NCI-H2171 (cell line): ENCODE data around the gene MUC5AC.
"Not testable (repeated sequence)": the region's sequence is repeated elsewhere in the genome, so short reads cannot be mapped to it uniquely, and the experiment has no call there.

Experiments
- DNase-seq: peaks from one replicate; lab custom pipeline; 2025; lab: John Stamatoyannopoulos, UW

Gene MUC5AC

DNA sequence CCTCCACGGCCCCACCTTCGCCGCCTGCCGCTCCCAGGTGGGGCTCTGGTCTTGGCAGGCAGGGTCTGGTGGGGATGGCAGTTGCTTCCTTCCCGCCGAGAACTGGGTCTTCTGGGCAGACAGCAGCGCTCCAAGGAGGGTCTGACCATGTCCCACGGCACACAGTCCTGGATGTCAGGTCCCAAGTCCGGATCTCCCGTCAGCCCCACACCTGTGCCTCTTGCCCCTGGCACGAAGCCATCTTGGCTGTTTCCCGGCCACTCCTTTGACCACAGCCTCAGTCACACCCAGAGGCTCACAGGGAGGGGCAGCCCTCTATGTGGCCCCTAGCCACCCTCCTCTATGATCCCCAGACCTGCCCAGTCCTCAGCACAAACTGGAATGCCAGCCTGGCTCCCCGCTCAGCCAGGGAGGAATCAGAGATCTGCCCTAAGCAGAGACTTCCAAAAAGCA is 79.4 kb downstream of the MUC5AC start:
- no peak for DNase-seq

DNA sequence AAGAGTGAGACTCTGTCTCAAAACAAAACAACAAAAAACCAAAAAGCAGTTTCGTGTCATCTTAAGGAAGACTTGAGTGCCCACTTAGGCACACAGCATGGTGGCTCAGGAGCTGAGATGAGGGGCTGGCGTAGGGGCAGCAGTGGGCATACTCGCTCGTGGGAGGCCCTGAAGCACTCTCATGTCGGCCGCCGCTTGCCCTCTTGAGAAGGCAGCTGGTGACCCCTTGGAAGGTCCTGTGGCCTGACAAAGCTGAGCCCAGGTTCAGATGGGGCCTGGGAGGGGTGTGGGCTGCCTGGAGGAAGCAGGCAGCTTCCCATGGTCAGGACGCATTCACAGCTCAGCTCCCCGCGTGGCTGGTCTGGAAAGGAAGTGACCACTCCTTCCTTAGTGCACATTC is 80.1 kb downstream of the MUC5AC start:
- DNase-seq: no peak

DNA sequence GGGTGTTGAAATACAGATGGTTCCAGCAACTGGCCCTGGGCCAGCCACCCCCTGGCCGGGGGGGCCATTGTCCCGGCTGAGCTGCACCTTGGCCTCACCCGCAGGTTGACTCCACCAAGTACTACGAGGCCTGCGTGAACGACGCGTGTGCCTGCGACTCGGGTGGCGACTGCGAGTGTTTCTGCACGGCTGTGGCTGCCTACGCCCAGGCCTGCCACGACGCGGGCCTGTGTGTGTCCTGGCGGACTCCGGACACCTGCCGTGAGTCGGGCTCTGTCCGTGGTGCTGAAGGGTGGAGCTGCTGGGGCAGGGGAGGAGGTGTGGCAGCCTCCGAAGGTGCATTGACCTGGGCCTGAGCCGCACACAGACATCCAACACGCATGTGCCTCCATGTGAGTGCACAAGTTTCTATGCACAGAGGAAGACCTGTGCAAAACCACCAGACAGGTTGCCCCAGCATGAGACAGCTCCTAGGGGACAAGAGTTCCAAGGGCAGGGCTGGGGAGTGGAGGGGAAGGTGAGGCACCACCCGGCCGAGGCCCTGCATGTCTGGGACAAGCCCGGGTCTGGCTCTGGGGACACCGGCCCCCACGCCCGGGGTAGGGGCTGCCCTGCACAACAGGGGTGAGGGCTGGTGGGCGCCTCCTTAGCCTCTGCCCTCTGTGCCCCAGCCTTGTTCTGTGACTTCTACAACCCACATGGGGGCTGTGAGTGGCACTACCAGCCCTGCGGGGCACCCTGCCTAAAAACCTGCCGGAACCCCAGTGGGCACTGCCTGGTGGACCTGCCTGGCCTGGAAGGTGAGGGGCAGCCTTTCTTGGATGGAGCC is 81.2 kb downstream of the MUC5AC start:
- DNase-seq: no peak

DNA sequence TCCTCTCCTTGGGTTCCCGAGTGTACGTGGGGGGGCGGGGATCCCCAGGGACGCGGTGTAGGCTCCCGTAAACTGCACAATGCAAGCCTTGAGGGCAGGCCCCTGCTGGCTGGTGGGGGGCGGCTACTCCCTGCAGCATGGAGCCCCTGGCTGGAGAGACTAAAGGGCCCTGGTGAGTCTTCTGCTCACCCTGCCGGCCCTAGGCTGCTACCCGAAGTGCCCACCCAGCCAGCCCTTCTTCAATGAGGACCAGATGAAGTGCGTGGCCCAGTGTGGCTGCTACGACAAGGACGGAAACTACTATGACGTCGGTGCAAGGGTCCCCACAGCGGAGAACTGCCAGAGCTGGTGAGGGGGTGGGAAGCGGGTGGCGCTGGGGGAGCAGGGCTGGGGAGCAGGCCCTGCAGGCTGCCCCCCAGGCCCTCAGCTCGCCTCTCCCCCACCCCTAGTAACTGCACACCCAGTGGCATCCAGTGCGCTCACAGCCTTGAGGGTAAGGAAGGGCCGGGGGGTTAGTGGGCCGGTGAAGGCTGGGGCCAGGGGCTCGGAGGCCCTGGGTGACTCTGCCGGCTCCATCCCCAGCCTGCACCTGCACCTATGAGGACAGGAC is 81.9 kb downstream of the MUC5AC start:
- no peak for DNase-seq

DNA sequence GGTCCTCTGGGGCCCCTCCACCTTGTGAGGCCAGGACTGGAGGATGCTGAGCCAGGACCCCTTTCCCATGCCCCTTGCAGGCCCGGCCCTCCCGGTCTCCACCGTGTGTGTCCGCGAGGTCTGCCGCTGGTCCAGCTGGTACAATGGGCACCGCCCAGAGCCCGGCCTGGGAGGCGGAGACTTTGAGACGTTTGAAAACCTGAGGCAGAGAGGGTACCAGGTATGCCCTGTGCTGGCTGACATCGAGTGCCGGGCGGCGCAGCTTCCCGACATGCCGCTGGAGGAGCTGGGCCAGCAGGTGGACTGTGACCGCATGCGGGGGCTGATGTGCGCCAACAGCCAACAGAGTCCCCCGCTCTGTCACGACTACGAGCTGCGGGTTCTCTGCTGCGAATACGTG is 83.0 kb downstream of the MUC5AC start:
- no peak for DNase-seq

DNA sequence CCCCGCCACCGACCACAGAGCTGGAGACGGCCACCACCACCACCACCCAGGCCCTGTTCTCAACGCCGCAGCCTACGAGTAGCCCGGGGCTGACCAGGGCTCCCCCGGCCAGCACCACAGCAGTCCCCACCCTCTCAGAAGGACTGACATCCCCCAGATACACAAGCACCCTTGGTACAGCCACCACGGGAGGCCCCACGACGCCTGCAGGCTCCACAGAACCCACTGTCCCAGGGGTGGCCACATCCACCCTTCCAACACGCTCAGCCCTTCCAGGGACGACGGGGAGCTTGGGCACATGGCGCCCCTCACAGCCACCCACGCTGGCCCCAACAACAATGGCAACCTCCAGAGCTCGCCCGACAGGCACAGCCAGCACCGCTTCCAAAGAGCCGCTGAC is 84.0 kb downstream of the MUC5AC start:
- no peak for DNase-seq

DNA sequence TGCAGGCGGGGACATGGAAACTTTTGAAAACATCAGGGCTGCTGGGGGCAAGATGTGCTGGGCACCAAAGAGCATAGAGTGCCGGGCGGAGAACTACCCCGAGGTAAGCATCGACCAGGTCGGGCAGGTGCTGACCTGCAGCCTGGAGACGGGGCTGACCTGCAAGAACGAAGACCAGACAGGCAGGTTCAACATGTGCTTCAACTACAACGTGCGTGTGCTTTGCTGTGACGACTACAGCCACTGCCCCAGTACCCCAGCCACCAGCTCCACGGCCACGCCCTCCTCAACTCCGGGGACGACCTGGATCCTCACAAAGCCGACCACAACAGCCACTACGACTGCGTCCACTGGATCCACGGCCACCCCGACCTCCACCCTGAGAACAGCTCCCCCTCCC is 84.5 kb downstream of the MUC5AC start:
- DNase-seq: no peak

DNA sequence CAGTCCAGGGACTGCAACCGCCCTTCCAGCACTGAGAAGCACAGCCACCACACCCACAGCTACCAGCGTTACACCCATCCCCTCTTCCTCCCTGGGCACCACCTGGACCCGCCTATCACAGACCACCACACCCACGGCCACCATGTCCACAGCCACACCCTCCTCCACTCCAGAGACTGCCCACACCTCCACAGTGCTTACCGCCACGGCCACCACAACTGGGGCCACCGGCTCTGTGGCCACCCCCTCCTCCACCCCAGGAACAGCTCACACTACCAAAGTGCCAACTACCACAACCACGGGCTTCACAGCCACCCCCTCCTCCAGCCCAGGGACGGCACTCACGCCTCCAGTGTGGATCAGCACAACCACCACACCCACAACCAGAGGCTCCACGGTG is 85.0 kb downstream of the MUC5AC start:
- DNase-seq: not testable (repeated sequence)

DNA sequence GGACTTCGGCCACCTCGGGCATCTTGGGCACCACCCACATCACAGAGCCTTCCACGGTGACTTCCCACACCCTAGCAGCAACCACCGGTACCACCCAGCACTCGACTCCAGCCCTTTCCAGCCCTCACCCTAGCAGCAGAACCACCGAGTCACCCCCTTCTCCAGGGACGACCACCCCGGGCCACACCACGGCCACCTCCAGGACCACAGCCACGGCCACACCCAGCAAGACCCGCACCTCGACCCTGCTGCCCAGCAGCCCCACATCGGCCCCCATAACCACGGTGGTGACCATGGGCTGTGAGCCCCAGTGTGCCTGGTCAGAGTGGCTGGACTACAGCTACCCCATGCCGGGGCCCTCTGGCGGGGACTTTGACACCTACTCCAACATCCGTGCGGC is 85.8 kb downstream of the MUC5AC start:
- not testable (repeated sequence) for DNase-seq

DNA sequence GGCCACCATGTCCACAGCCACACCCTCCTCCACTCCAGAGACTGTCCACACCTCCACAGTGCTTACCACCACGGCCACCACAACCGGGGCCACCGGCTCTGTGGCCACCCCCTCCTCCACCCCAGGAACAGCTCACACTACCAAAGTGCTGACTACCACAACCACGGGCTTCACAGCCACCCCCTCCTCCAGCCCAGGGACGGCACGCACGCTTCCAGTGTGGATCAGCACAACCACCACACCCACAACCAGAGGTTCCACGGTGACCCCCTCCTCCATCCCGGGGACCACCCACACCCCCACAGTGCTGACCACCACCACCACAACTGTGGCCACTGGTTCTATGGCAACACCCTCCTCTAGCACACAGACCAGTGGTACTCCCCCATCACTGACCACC is 86.8 kb downstream of the MUC5AC start:
- DNase-seq: not testable (repeated sequence)

DNA sequence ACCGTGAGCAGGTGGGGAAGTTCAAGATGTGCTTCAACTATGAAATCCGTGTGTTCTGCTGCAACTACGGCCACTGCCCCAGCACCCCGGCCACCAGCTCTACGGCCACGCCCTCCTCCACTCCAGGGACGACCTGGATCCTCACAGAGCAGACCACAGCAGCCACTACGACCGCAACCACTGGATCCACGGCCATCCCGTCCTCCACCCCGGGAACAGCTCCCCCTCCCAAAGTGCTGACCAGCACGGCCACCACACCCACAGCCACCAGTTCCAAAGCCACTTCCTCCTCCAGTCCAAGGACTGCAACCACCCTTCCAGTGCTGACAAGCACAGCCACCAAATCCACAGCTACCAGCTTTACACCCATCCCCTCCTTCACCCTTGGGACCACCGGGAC is 88.0 kb downstream of the MUC5AC start:
- not testable (repeated sequence) for DNase-seq

DNA sequence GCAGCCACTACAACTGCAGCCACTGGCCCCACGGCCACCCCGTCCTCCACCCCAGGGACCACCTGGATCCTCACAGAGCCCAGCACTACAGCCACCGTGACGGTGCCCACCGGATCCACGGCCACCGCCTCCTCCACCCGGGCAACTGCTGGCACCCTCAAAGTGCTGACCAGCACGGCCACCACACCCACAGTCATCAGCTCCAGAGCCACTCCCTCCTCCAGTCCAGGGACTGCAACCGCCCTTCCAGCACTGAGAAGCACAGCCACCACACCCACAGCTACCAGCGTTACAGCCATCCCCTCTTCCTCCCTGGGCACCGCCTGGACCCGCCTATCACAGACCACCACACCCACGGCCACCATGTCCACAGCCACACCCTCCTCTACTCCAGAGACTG is 88.5 kb downstream of the MUC5AC start:
- DNase-seq: not testable (repeated sequence)

DNA sequence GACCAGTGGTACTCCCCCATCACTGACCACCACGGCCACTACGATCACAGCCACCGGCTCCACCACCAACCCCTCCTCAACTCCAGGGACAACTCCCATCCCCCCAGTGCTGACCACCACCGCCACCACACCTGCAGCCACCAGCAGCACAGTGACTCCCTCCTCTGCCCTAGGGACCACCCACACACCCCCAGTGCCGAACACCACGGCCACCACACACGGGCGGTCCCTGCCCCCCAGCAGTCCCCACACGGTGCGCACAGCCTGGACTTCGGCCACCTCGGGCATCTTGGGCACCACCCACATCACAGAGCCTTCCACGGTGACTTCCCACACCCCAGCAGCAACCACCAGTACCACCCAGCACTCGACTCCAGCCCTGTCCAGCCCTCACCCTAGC is 89.3 kb downstream of the MUC5AC start:
- not testable (repeated sequence) for DNase-seq

DNA sequence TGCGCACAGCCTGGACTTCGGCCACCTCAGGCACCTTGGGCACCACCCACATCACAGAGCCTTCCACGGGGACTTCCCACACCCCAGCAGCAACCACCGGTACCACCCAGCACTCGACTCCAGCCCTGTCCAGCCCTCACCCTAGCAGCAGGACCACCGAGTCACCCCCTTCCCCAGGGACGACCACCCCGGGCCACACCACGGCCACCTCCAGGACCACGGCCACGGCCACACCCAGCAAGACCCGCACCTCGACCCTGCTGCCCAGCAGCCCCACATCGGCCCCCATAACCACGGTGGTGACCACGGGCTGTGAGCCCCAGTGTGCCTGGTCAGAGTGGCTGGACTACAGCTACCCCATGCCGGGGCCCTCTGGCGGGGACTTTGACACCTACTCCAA is 91.2 kb downstream of the MUC5AC start:
- DNase-seq: not testable (repeated sequence)

DNA sequence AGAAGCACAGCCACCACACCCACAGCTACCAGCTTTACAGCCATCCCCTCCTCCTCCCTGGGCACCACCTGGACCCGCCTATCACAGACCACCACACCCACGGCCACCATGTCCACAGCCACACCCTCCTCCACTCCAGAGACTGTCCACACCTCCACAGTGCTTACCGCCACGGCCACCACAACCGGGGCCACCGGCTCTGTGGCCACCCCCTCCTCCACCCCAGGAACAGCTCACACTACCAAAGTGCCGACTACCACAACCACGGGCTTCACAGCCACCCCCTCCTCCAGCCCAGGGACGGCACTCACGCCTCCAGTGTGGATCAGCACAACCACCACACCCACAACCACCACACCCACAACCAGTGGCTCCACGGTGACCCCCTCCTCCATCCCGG is 92.7 kb downstream of the MUC5AC start:
- DNase-seq: not testable (repeated sequence)
